Progenitor cell of endocrine pancreas (in vitro differentiated cells): Measurements from ENCODE around the gene ELP5. TPM values are rescaled to one million over a fixed set of nuclear protein-coding genes. Genes with fewer than 3 reads are reported as not detected.

ENCODE experiments used
- DNase-seq: peaks from one replicate; pipeline ENCODE4 v3.0.0; 2021; ENCODE audit warnings: low spot score; ENCODE audit not compliant: unreplicated experiment
- H3K27ac Mint-ChIP-seq: 2 replicates; pipeline ENCODE4 v1.8.0; 2021; ENCODE audit warnings: mild to moderate bottlenecking, moderate library complexity, mixed read lengths
- H3K27me3 Mint-ChIP-seq: 2 replicates; pipeline ENCODE4 v1.8.0; 2021; ENCODE audit warnings: mixed read lengths
- H3K36me3 Mint-ChIP-seq: 2 replicates; pipeline ENCODE4 v1.8.0; 2022; ENCODE audit warnings: mixed read lengths; ENCODE audit not compliant: insufficient read depth
- H3K4me1 Mint-ChIP-seq: 2 replicates; pipeline ENCODE4 v1.8.0; 2021; ENCODE audit warnings: low read depth, mixed read lengths
- H3K4me3 Mint-ChIP-seq: 2 replicates; pipeline ENCODE4 v1.8.0; 2021; ENCODE audit warnings: low read depth, mild to moderate bottlenecking, moderate library complexity, mixed read lengths
- H3K9me3 Mint-ChIP-seq: 2 replicates; pipeline ENCODE4 v1.8.0; 2021; ENCODE audit warnings: low read depth, mixed read lengths
- CTCF ChIP-seq: fragments of 200-600 bp; sonication (generic); IDR thresholded peaks from one replicate; pipeline ENCODE4 v1.5.0; 2021; ENCODE audit warnings: antibody characterized with exemption, mild to moderate bottlenecking; ENCODE audit not compliant: unreplicated experiment
- total RNA-seq: library from RNA; stranded (reverse); gene quantifications from 2 replicates; pipeline ENCODE4 v1.2.1, GENCODE V29; 2021

ELP5 gene
- total RNA-seq, 1 donor from 2014 or later, result 45.0 TPM

GRCh38 chr17:7226721-7227710 is 25.0 kb upstream of the ELP5 start:
- DNase-seq, result no peak
- Mint-ChIP-seq H3K4me3 (no peak overlapping the region), H3K36me3 (peaks cover 13% of the 10 kb centered on the region), H3K4me1 (peaks cover 2% of the 10 kb centered on the region), H3K27ac (no peak overlapping the region), H3K9me3 (no peaks in the 10 kb centered on the region), H3K27me3 (no peaks in the 10 kb centered on the region)
- TF ChIP-seq CTCF, result no peak

GRCh38 chr17:7228920-7229319 is 23.1 kb upstream of the ELP5 start:
- no peak overlapping the region for H3K27ac Mint-ChIP-seq
- H3K4me1 Mint-ChIP-seq, result peaks cover 15% of the 10 kb centered on the region
- no peak for TF ChIP-seq CTCF
- no peaks in the 10 kb centered on the region for H3K9me3 Mint-ChIP-seq
- H3K27me3 Mint-ChIP-seq, result no peaks in the 10 kb centered on the region
- H3K36me3 Mint-ChIP-seq, result peaks cover 8% of the 10 kb centered on the region
- DNase-seq, result no peak
- H3K4me3 Mint-ChIP-seq, result no peak overlapping the region

- Mint-ChIP-seq H3K9me3 (no peaks in the 10 kb centered on the region), H3K4me3 (no peak overlapping the region), H3K27me3 (no peaks in the 10 kb centered on the region), H3K27ac (peak overlapping the region; percentile 82), H3K36me3 (peaks cover 8% of the 10 kb centered on the region), H3K4me1 (peaks cover 16% of the 10 kb centered on the region)
- DNase-seq, result no peak
- TF ChIP-seq CTCF, result no peak
These were observed 22.5 kb upstream of the ELP5 start for GRCh38 chr17:7229504-7229903.

GRCh38 chr17:7232114-7232513 is 19.9 kb upstream of the ELP5 start:
- Mint-ChIP-seq H3K27ac (peak overlapping the region; percentile 51), H3K4me3 (peak overlapping the region; percentile 94), H3K36me3 (peaks cover 19% of the 10 kb centered on the region), H3K4me1 (peaks cover 25% of the 10 kb centered on the region), H3K27me3 (no peaks in the 10 kb centered on the region), H3K9me3 (no peaks in the 10 kb centered on the region)
- TF ChIP-seq CTCF, result no peak
- no peak for DNase-seq

- no peak for TF ChIP-seq CTCF
- peaks cover 16% of the 10 kb centered on the region for H3K36me3 Mint-ChIP-seq
- no peak for DNase-seq
- no peaks in the 10 kb centered on the region for H3K9me3 Mint-ChIP-seq
- peaks cover 28% of the 10 kb centered on the region for H3K4me1 Mint-ChIP-seq
- H3K27ac Mint-ChIP-seq, result peak overlapping the region; percentile 98
- H3K27me3 Mint-ChIP-seq, result no peaks in the 10 kb centered on the region
- peak overlapping the region; percentile 94 for H3K4me3 Mint-ChIP-seq
These were observed 18.3 kb upstream of the ELP5 start for GRCh38 chr17:7233701-7234082.
